GM12801 (cell line): Measurements from ENCODE around the gene CTRL.

ENCODE experiments used
- TF ChIP-seq, protein P1 (sequence below): IDR thresholded peaks from one replicate; pipeline ENCODE4 v1.5.1; 2011; ENCODE audit warnings: control low read depth; ENCODE audit not compliant: insufficient read length; ENCODE audit errors: extremely low read depth

The CTRL gene

DNA sequence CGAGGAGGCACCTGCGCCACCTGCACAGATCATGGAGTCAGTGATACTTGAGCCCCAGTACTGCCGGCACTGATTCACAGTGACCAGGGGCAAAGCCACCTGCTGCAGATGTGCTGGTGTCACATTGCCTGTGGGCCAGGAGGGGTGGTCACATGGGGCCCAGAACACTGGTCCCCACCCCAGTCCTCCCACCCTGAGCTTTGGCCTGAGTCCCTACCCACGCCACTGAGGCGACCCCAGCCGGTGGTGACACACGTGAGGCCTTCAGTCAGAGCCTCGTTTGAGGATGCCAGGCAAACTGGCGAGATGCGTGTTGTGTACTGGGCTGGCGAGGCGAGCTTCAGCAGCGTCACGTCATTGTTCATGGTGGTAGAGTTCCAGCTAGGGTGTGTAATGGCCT, 1.5 kb downstream of the CTRL start:
- TF ChIP-seq, protein P1, sequence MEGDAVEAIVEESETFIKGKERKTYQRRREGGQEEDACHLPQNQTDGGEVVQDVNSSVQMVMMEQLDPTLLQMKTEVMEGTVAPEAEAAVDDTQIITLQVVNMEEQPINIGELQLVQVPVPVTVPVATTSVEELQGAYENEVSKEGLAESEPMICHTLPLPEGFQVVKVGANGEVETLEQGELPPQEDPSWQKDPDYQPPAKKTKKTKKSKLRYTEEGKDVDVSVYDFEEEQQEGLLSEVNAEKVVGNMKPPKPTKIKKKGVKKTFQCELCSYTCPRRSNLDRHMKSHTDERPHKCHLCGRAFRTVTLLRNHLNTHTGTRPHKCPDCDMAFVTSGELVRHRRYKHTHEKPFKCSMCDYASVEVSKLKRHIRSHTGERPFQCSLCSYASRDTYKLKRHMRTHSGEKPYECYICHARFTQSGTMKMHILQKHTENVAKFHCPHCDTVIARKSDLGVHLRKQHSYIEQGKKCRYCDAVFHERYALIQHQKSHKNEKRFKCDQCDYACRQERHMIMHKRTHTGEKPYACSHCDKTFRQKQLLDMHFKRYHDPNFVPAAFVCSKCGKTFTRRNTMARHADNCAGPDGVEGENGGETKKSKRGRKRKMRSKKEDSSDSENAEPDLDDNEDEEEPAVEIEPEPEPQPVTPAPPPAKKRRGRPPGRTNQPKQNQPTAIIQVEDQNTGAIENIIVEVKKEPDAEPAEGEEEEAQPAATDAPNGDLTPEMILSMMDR, result no peak

DNA sequence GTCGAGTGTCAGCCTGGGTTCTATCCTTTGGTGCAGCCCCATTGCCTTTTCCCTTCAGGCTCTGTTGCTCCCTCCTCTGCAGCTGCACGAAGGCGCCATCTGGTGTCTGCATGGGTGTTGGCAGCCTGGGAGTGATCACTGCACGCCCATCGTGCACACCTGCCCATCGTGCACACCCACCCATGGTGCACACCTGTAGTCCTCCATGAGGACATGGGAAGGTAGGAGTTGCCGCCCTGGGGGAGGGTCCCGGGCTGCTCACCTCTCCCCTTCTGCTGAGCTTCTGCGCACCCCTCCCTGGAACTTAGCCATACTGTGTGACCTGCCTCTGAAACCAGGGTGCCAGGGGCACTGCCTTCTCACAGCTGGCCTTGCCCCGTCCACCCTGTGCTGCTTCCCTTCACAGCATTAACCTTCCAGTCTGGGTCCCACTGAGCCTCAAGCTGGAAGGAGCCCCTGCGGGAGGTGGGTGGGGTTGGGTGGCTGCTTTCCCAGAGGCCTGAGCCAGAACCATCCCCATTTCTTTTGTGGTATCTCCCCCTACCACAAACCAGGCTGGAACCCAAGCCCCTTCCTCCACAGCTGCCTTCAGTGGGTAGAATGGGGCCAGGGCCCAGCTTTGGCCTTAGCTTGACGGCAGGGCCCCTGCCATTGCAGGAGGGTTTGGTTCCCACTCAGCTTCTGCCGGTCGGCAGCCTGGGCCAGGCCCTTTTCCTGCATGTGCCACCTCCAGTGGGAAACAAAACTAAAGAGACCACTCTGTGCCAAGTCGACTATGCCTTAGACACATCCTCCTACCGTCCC, 2.9 kb downstream of the CTRL start:
- TF ChIP-seq, protein P1, result peak; percentile 71

DNA sequence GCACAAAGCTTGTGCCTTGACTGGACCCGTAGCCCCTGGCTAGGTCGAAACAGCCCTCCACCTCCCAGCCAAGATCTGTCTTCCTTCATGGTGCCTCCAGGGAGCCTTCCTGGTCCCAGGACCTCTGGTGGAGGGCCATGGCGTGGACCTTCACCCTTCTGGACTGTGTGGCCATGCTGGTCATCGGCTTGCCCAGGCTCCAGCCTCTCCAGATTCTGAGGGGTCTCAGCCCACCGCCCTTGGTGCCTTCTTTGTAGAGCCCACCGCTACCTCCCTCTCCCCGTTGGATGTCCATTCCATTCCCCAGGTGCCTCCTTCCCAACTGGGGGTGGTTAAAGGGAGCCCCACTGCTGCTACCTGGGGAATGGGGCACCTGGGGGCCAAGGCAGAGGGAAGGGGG, 3.5 kb downstream of the CTRL start:
- TF ChIP-seq, protein P1, result no peak

DNA sequence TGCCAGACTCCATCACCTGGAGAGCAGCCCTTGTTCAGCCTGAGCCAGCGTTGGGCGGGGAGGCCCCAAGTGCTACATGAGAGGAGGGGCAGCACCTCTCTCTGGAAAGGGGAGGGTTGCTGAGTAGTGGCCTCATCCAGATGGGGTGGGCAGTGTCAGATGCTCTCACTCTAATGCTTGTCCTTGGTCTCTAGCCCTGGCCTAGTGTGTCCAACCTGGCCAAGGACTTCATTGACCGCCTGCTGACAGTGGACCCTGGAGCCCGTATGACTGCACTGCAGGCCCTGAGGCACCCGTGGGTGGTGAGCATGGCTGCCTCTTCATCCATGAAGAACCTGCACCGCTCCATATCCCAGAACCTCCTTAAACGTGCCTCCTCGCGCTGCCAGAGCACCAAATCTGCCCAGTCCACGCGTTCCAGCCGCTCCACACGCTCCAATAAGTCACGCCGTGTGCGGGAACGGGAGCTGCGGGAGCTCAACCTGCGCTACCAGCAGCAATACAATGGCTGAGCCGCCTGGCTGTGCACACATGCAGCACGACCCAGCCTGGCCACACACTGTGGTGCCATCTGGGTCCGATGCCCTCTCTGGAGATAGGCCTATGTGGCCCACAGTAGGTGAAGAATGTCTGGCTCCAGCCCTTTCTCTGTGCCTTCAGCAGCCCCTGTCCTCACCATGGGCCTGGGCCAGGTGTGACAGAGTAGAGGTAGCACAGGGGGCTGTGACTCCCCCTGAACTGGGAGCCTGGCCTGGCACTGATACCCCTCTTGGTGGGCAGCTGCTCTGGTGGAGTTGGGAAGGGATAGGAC, 4.3 kb downstream of the CTRL start:
- TF ChIP-seq, protein P1, result no peak

DNA sequence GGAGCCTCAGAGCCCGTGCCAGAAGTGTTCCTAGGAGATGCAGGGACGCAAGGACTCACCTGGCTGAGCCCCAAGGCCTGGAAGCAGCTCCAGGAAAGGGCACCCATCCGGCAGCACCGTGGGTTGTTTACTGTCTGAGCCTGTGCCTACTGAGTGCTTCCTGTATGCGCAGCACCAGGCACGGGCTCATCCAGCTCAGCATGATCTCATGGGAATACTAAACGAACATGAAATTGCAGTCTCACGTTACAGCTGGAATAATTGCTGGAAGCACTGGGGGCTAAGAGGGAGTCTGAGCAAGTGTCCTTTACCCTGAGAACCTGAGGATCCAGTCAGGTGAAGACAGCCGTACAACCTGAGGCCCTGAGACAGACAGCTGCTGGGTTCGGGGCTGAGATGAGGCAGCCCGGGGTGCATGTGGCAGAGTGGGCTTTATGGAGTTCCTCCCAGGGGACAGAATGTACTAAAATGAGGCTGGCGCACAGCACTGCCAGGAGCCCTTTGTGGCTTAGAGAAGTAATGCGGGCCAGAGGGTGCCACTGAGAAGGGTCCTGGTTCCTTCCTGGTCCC, 5.4 kb downstream of the CTRL start:
- TF ChIP-seq, protein P1, result no peak

DNA sequence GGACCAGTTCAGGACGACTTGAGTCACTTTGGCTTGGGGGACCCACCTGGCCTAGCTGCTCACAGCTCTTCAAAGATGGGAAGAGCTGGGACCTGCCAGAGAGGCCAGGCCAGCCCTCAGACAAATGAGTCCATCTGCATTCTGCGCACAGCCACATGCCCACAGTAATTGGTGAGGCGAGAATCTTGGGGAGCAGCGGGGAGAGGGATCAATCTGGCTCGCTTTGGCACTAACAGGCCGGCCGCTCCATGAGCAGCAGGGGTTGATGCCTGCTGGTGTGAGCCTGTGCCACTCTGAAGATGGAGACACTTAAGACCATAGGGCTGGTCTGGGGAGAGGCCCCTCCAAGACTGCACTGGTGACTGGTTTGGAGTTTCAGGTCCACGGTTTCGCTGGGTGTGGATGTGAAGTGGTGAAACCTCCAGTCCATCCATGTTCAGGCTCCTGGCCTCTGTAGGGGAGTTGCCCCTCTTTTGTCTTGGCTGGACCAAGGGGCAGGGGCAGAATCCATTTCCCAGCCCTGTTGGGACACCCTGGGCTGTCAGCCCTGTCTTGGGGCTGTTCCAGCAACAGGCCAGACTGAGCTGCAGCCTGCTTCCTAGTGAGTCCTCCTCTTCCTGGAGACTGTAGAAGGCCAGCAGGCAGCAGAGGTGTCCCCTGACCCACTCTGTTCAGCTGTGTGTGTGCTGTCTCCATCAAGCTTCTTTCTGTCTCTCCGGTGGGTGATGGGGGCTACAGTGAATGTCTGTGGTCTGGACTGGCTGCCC, 7.3 kb downstream of the CTRL start:
- TF ChIP-seq, protein P1, result no peak
